ENCODE results near the gene CACNA1I.
"Not testable (repeated sequence)": the region's sequence is repeated elsewhere in the genome, so short reads cannot be mapped to it uniquely, and the experiment has no call there.

The CACNA1I gene

GRCh38 chr22:39721206-39722031 lies 150.9 kb downstream of the CACNA1I start:
- no peak for DNase-seq

- no peak for DNase-seq
These were observed 151.4 kb downstream of the CACNA1I start for GRCh38 chr22:39722032-39722325.

- no peak for DNase-seq
These were observed 151.9 kb downstream of the CACNA1I start for GRCh38 chr22:39722501-39722900.

- no peak for DNase-seq
These were observed 152.9 kb downstream of the CACNA1I start for GRCh38 chr22:39723463-39723862.

- DNase-seq: no peak
These were observed 153.4 kb downstream of the CACNA1I start for GRCh38 chr22:39723899-39724351.

- no peak for DNase-seq
These were observed 153.8 kb downstream of the CACNA1I start for GRCh38 chr22:39724390-39724789.

- DNase-seq: no peak
These were observed 154.3 kb downstream of the CACNA1I start for GRCh38 chr22:39724857-39725256.

GRCh38 chr22:39725351-39726035 lies 154.9 kb downstream of the CACNA1I start:
- no peak for DNase-seq

- peak; percentile 11 for DNase-seq
These were observed 157.0 kb downstream of the CACNA1I start for GRCh38 chr22:39727541-39727940.

GRCh38 chr22:39728236-39728860 lies 157.8 kb downstream of the CACNA1I start:
- no peak for DNase-seq

- no peak for DNase-seq
These were observed 158.8 kb downstream of the CACNA1I start for GRCh38 chr22:39729141-39729934.

- DNase-seq: no peak
These were observed 160.9 kb downstream of the CACNA1I start for GRCh38 chr22:39731481-39731880.

- no peak for DNase-seq
These were observed 161.5 kb downstream of the CACNA1I start for GRCh38 chr22:39731881-39732555.

- no peak for DNase-seq
These were observed 162.1 kb downstream of the CACNA1I start for GRCh38 chr22:39732625-39733024.

- no peak for DNase-seq
These were observed 162.6 kb downstream of the CACNA1I start for GRCh38 chr22:39733191-39733590.

GRCh38 chr22:39734046-39734445 lies 163.5 kb downstream of the CACNA1I start:
- not testable (repeated sequence) for DNase-seq

- no peak for DNase-seq
These were observed 164.3 kb downstream of the CACNA1I start for GRCh38 chr22:39734866-39735265.

- DNase-seq: no peak
These were observed 165.2 kb downstream of the CACNA1I start for GRCh38 chr22:39735776-39736175.

GRCh38 chr22:39738746-39739145 lies 168.2 kb downstream of the CACNA1I start:
- peak; percentile 55 for DNase-seq
